Keratinocyte (primary cell): ENCODE measurements around the gene ZC2HC1B. TPM values are rescaled to one million over a fixed set of nuclear protein-coding genes. Genes with fewer than 3 reads are reported as not detected.
A peak's percentile ranks its signal among the peaks of the same experiment; 100 is the strongest.

Source experiments
- DNase-seq: peaks from one replicate; pipeline ENCODE4 v3.0.0-alpha.2; 2011; ENCODE audit warnings: low read depth, missing footprints, low spot score
- FAIRE-seq: peaks from 2 replicates; lab custom pipeline; 2011; peaks lifted over from hg19 to GRCh38; lab: Jason Lieb, UNC
- H2AFZ ChIP-seq: 2 replicates; pipeline ENCODE4 v1.6.0; 2012; ENCODE audit warnings: low read length, control low read depth, inconsistent platforms; ENCODE audit not compliant: control insufficient read depth
- H3K27ac ChIP-seq: 2 replicates; pipeline ENCODE4 v1.5.1; 2011; ENCODE audit warnings: low read length; ENCODE audit not compliant: control insufficient read depth, insufficient read depth
- H3K27me3 ChIP-seq: 3 replicates; pipeline ENCODE4 v1.6.0; 2011; ENCODE audit warnings: low read length; ENCODE audit not compliant: control insufficient read depth, insufficient read depth; ENCODE audit errors: extremely low read depth
- H3K36me3 ChIP-seq, 2 experiments: 2 replicates in 1 of 2; 3 replicates in 1 of 2; pipeline ENCODE4 v1.5.1; 2011; ENCODE audit warnings: low read length in 2 of 2, mild to moderate bottlenecking in 1 of 2; ENCODE audit not compliant: control insufficient read depth in 2 of 2, insufficient read depth in 2 of 2; ENCODE audit errors: extremely low read depth in 1 of 2
- H3K4me1 ChIP-seq: 3 replicates; pipeline ENCODE4 v1.5.1; 2011; ENCODE audit warnings: low read length; ENCODE audit not compliant: control insufficient read depth, insufficient read depth; ENCODE audit errors: extremely low read depth
- H3K4me2 ChIP-seq: 3 replicates; pipeline ENCODE4 v1.6.0; 2011; ENCODE audit warnings: low read depth, low read length; ENCODE audit not compliant: control insufficient read depth, insufficient read depth; ENCODE audit errors: extremely low read depth
- H3K4me3 ChIP-seq, 3 experiments: fragments of 200-600 bp in 1 of 3; sonication (generic) in 1 of 3; 2 replicates in 2 of 3; 3 replicates in 1 of 3; pipeline ENCODE4 v1.5.1; 2011 to 2016; ENCODE audit warnings: low read length in 3 of 3, mild to moderate bottlenecking in 3 of 3, control low read depth in 2 of 3, inconsistent platforms in 1 of 3, low read depth in 1 of 3, mixed read lengths in 1 of 3, mixed run types in 1 of 3, moderate library complexity in 1 of 3; ENCODE audit not compliant: control insufficient read depth in 2 of 3, insufficient read depth in 2 of 3; ENCODE audit errors: extremely low read depth in 1 of 3
- H3K79me2 ChIP-seq: 2 replicates; pipeline ENCODE4 v1.6.0; 2012; ENCODE audit warnings: low read length; ENCODE audit not compliant: control insufficient read depth, insufficient read depth
- H3K9ac ChIP-seq: 3 replicates; pipeline ENCODE4 v1.6.0; 2011; ENCODE audit warnings: low read length; ENCODE audit not compliant: control insufficient read depth, insufficient read depth; ENCODE audit errors: extremely low read depth
- H3K9me1 ChIP-seq: 3 replicates; pipeline ENCODE4 v1.6.0; 2011; ENCODE audit warnings: low read length; ENCODE audit not compliant: control insufficient read depth, insufficient read depth; ENCODE audit errors: extremely low read depth
- H3K9me3 ChIP-seq: 2 replicates; pipeline ENCODE4 v1.5.1; 2012; ENCODE audit warnings: low read depth, low read length; ENCODE audit not compliant: control insufficient read depth
- H4K20me1 ChIP-seq: 3 replicates; pipeline ENCODE4 v1.6.0; 2011; ENCODE audit warnings: low read length; ENCODE audit not compliant: control insufficient read depth, insufficient read depth; ENCODE audit errors: extremely low read depth
- CTCF ChIP-seq, 3 experiments: IDR thresholded peaks in 1 of 3; conservative IDR thresholded peaks in 1 of 3; optimal IDR thresholded peaks in 1 of 3; 2 replicates in 2 of 3; 3 replicates in 1 of 3; pipeline versions ENCODE3 to v1.5.1; 2011; ENCODE audit warnings: low read length in 3 of 3, mild to moderate bottlenecking in 3 of 3, moderate library complexity in 2 of 3, control low read depth in 1 of 3, inconsistent platforms in 1 of 3; ENCODE audit not compliant: insufficient read depth in 2 of 3; ENCODE audit errors: extremely low read depth in 1 of 3
- EZH2 ChIP-seq: IDR thresholded peaks from one replicate; pipeline ENCODE4 v1.6.1; 2012; ENCODE audit warnings: inconsistent platforms, mild to moderate bottlenecking, low read length, moderate library complexity
- dilution Hi-C: fragments of 300-500 bp; cut with MboI; formaldehyde crosslinking; loops from one replicate; pipeline ENCODE4 v1.7.0; 2020; ENCODE audit warnings: low sequenced_read_pairs; ENCODE audit not compliant: extremely low pct_ligation_motif_present
- polyA plus RNA-seq, 5 experiments: library from polyadenylated mRNA; depleted of rRNA in 3 of 5; stranded (reverse) in 3 of 5; stranded (forward) in 1 of 5; unstranded in 1 of 5; fragments of >200 nt; gene quantifications; 1 replicate in 1 of 5; 2 replicates in 3 of 5; 3 replicates in 1 of 5; pipeline versions ENCODE4 v1.2.1 to v1.2.3, GENCODE V29; 2011 to 2012; ENCODE audit warnings: missing spikeins in 2 of 5, low read depth in 1 of 5, low replicate concordance in 1 of 5

ZC2HC1B gene
- polyA plus RNA-seq, 1 donor (not counting 4 experiments of a cell fraction or from before 2014, with no cell fraction given): not detected

DNA sequence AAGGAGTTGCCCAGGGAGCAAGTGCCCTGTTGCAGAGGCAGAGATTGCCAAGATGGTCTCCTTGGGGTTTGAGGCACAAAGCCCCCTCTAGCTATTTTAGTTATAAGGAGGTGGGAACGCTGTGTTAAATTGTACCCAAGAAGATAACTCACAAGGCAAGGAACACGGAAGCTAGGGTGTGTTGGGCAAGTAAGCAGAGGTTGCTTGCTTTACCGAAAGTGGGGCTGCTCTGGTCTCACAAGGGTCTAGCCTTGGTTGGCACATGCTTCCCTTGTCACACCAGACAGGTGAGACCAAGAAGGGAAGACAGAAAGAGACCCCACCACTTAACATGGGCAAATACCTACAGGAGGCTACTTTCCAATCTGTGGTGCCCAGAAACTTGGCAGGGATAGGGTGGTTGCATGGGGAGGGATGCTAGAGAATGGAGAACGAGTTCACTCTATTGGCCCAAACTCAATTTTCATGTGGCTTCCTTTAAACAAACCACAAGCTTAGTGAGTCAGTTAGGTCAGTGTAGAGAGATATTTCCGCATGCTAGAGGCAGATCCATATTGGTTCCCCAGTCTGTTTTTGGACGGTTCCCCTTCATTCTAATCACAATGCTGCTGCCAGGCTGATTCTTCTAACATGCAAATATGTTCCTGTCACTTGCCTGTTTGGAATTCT lies 101.4 kb downstream of the ZC2HC1B start:
- Histone ChIP-seq H4K20me1 (no peaks in the 10 kb centered on the region), H2AFZ (no peak overlapping the region), H3K4me2 (no peak overlapping the region), H3K36me3 (no peaks in the 10 kb centered on the region), H3K9me1 (no peaks in the 10 kb centered on the region), H3K79me2 (no peaks in the 10 kb centered on the region), H3K4me3 (no peak overlapping the region), H3K9ac (no peak overlapping the region), H3K4me1 (no peaks in the 10 kb centered on the region), H3K9me3 (no peaks in the 10 kb centered on the region), H3K27me3 (no peaks in the 10 kb centered on the region), H3K27ac (no peak overlapping the region)
- FAIRE-seq (peak; percentile 17), DNase-seq (no peak)
- TF ChIP-seq CTCF (optimal IDR thresholded peaks at IDR 0.05 in 1 of 3, IDR thresholded peaks at IDR 0.05 in 1 of 3, conservative IDR thresholded peaks at IDR 0.05 in 1 of 3; ENCODE audit: extremely low read depth in 1 of 3, insufficient read depth in 2 of 3, low read length in 3 of 3) (no peak), EZH2 (no peak)
- dilution Hi-C loops: no loop called here

GRCh38 chr6:143966312-143966711 lies 102.0 kb downstream of the ZC2HC1B start:
- no peaks in the 10 kb centered on the region for H3K9me1 ChIP-seq
- no peaks in the 10 kb centered on the region for H3K36me3 ChIP-seq
- H3K9ac ChIP-seq: no peak overlapping the region
- H2AFZ ChIP-seq: no peak overlapping the region
- H3K27ac ChIP-seq: no peak overlapping the region
- no peaks in the 10 kb centered on the region for H3K9me3 ChIP-seq
- H3K4me2 ChIP-seq: no peak overlapping the region
- H3K79me2 ChIP-seq: no peaks in the 10 kb centered on the region
- H4K20me1 ChIP-seq: no peaks in the 10 kb centered on the region
- H3K27me3 ChIP-seq: no peaks in the 10 kb centered on the region
- FAIRE-seq (no peak), DNase-seq (no peak)
- no peak overlapping the region for H3K4me3 ChIP-seq
- H3K4me1 ChIP-seq: no peaks in the 10 kb centered on the region
- dilution Hi-C loops: no loop called here
- no peak for TF ChIP-seq CTCF (optimal IDR thresholded peaks at IDR 0.05 in 1 of 3, IDR thresholded peaks at IDR 0.05 in 1 of 3, conservative IDR thresholded peaks at IDR 0.05 in 1 of 3; ENCODE audit: extremely low read depth in 1 of 3, insufficient read depth in 2 of 3, low read length in 3 of 3)
- TF ChIP-seq EZH2: no peak
